Esophagus squamous epithelium (tissue), 5 donors: Measurements from ENCODE around the gene FMO4. TPM values are rescaled to one million over a fixed set of nuclear protein-coding genes. Genes with fewer than 3 reads are reported as not detected.
"Not testable (repeated sequence)": the region's sequence is repeated elsewhere in the genome, so short reads cannot be mapped to it uniquely, and the experiment has no call there.

Experiments used
- DNase-seq: peaks from one replicate; lab custom pipeline; 2025; lab: John Stamatoyannopoulos, UW
- H3K27ac ChIP-seq, 4 donors: fragments of 200-600 bp; sonication (generic); one replicate each; pipeline ENCODE4 v1.5.1; 2016 to 2019; ENCODE audit warnings: mild to moderate bottlenecking in 1 of 4
- H3K27me3 ChIP-seq, 4 donors: fragments of 200-600 bp; sonication (generic); 1 replicate in 3 of 4; 2 replicates in 1 of 4; pipeline versions ENCODE4 v1.5.1 to v1.6.0; 2017 to 2021; ENCODE audit warnings: antibody characterized with exemption in 1 of 4
- H3K36me3 ChIP-seq, 3 donors: fragments of 200-600 bp; sonication (generic); one replicate each; pipeline ENCODE4 v1.5.1; 2016 to 2019
- H3K4me1 ChIP-seq, 3 donors: fragments of 200-600 bp; sonication (generic); one replicate each; pipeline ENCODE4 v1.5.1; 2017 to 2019
- H3K4me3 ChIP-seq, 4 donors: fragments of 200-600 bp; sonication (generic); 1 replicate in 3 of 4; 2 replicates in 1 of 4; pipeline ENCODE4 v1.5.1; 2016 to 2019; ENCODE audit warnings: mild to moderate bottlenecking in 2 of 4, moderate library complexity in 1 of 4
- H3K9me3 ChIP-seq, 3 donors: fragments of 200-600 bp; sonication (generic); one replicate each; pipeline ENCODE4 v1.5.1; 2016 to 2019
- CTCF ChIP-seq, 6 experiments: fragments of 450-650 bp in 4 of 6; fragments of 200-600 bp in 2 of 6; sonication (generic) in 2 of 6; IDR thresholded peaks; one replicate each; pipeline ENCODE4 v1.5.1; 2016 to 2019; ENCODE audit warnings: antibody characterized with exemption in 6 of 6, mild to moderate bottlenecking in 4 of 6, moderate library complexity in 4 of 6
- POLR2A ChIP-seq, 4 donors: fragments of 450-650 bp; IDR thresholded peaks; one replicate each; pipeline ENCODE4 v1.6.1; 2017; ENCODE audit warnings: antibody characterized with exemption in 4 of 4, mild to moderate bottlenecking in 4 of 4, moderate library complexity in 3 of 4
- WGBS, 2 donors: methylation state at CpG; one replicate each; pipeline ENCODE4 v1.1.5; 2018; 5-methylcytosine and 5-hydroxymethylcytosine counted together
- intact Hi-C: fragments of 100-400 bp; cut with DNase I; formaldehyde crosslinking; loops from one replicate; pipeline ENCODE4 v1.15.0; 2022
- total RNA-seq, 4 donors: library from RNA; depleted of rRNA; stranded (reverse); fragments of >200 nt; gene quantifications; one replicate each; pipeline ENCODE4 v1.1.0, GENCODE V29; 2016
- donor health status: DM: yes; HTN: yes; CAD: no.

Gene FMO4
- total RNA-seq, 4 donors from 2014 or later: 1.3 to 9.1 (median 4.6) TPM

GRCh38 chr1:171352554-171352953 is 38.6 kb downstream of the FMO4 start:
- Histone ChIP-seq H3K27ac (no peak overlapping the region), H3K4me1 (no peaks in the 10 kb centered on the region), H3K4me3 (no peak overlapping the region), H3K27me3 (no peaks in the 10 kb centered on the region), H3K9me3 (no peaks in the 10 kb centered on the region), H3K36me3 (no peaks in the 10 kb centered on the region)
- no peak for TF ChIP-seq CTCF (IDR thresholded peaks at IDR 0.05)
- no peak for TF ChIP-seq POLR2A (IDR thresholded peaks at IDR 0.05)
- no peak for DNase-seq
- 69 to 70% methylated on average over 2 of the region's 2 CpGs for WGBS, 2 donors
- intact Hi-C loops: no loop called here

GRCh38 chr1:171355727-171356126 is 41.7 kb downstream of the FMO4 start:
- TF ChIP-seq CTCF (IDR thresholded peaks at IDR 0.05): no peak
- no peak for TF ChIP-seq POLR2A (IDR thresholded peaks at IDR 0.05)
- no peaks in the 10 kb centered on the region for H3K9me3 ChIP-seq
- no peak overlapping the region for H3K27ac ChIP-seq
- intact Hi-C loops: no loop called here
- no peak overlapping the region for H3K4me3 ChIP-seq
- H3K36me3 ChIP-seq: no peaks in the 10 kb centered on the region
- H3K4me1 ChIP-seq: no peaks in the 10 kb centered on the region
- peaks cover 0 to 6% (median 1%) of the 10 kb centered on the region in 4 donors for H3K27me3 ChIP-seq
- 73 to 97% methylated on average over 3 of the region's 3 CpGs for WGBS, 2 donors
- DNase-seq: no peak

GRCh38 chr1:171357179-171357578 is 43.2 kb downstream of the FMO4 start:
- no peaks in the 10 kb centered on the region for H3K36me3 ChIP-seq
- H3K4me1 ChIP-seq: no peaks in the 10 kb centered on the region
- peaks cover 0 to 6% (median 1%) of the 10 kb centered on the region in 4 donors for H3K27me3 ChIP-seq
- intact Hi-C loops: no loop called here
- no peak for DNase-seq
- no peak overlapping the region for H3K27ac ChIP-seq
- H3K9me3 ChIP-seq: no peaks in the 10 kb centered on the region
- TF ChIP-seq CTCF (IDR thresholded peaks at IDR 0.05) (no peak), POLR2A (IDR thresholded peaks at IDR 0.05) (no peak)
- H3K4me3 ChIP-seq: no peak overlapping the region
- 55 to 60% methylated on average over 4 of the region's 4 CpGs for WGBS, 2 donors

GRCh38 chr1:171359355-171359648 is 45.3 kb downstream of the FMO4 start:
- H3K36me3 ChIP-seq, DNase-seq, H3K27ac ChIP-seq, H3K9me3 ChIP-seq, H3K27me3 ChIP-seq, H3K4me1 ChIP-seq, H3K4me3 ChIP-seq, intact Hi-C loops: not testable (repeated sequence)
- WGBS, 2 donors: 81% methylated on average over 3 of the region's 7 CpGs; no CpG with 5 or more reads in 1 of the 2 donors

GRCh38 chr1:171359731-171360527 is 45.9 kb downstream of the FMO4 start:
- intact Hi-C loops: not testable (repeated sequence)
- 71% methylated on average over 4 of the region's 9 CpGs; no CpG with 5 or more reads in 1 of the 2 donors for WGBS, 2 donors

More at GRCh38 chr1:171359731-171360527, 45.9 kb downstream of the FMO4 start:
- not testable (repeated sequence) for H3K4me1 ChIP-seq, H3K27ac ChIP-seq, H3K27me3 ChIP-seq, H3K9me3 ChIP-seq, H3K36me3 ChIP-seq, DNase-seq, H3K4me3 ChIP-seq
- peak in 1 of 6 experiments; percentile 17 for TF ChIP-seq CTCF (IDR thresholded peaks at IDR 0.05)
